Activated CD8-positive, alpha-beta memory T cell treated with anti-CD3 and anti-CD28 coated beads, Interleukin-2, amount 50 U/mL, for 24 hours (primary cell): Measurements from ENCODE around the gene PACSIN2.
"Not testable (repeated sequence)": the region's sequence is repeated elsewhere in the genome, so short reads cannot be mapped to it uniquely, and the experiment has no call there.

Experiments
- DNase-seq: peaks from one replicate; pipeline ENCODE4 v3.0.0-alpha.2; 2020; ENCODE audit errors: extremely low read depth

PACSIN2 gene

DNA sequence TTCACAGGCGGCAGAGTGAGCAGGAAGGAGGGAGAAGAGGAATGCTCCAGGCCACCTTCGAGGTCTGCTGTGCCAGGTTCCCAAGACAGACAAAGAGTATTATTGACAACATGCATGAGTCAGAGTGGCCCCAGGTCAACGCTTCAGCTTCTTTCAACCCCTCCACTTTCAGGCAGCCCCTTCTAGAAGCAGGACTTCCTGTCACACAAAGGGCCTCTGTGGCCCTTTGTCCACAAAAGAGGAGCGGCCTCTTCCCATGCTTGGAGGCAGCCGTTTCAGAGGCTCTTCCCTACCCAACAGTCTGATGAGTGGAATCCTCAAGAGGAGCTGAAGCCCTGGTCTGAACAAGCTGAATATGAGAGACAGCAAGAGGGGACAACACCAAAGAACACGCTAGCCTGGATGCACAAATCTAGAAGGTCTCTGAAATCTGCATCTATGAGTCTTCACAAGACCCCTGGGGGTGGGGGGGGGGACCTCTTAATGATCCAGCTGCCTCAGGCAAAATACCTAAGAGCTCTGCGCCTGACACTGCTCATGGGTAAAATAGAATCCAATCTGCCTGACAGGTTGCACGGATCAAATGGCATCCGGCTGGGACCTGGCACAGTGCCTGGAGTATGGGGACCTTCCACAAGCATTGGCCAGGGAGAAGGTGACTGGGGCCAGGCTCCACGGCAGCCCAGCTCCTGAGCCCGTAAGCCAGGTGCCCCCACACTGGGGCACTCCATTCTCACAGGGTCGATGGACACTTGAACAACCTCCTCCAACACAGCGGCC, 67.5 kb downstream of the PACSIN2 start:
- no peak for DNase-seq

DNA sequence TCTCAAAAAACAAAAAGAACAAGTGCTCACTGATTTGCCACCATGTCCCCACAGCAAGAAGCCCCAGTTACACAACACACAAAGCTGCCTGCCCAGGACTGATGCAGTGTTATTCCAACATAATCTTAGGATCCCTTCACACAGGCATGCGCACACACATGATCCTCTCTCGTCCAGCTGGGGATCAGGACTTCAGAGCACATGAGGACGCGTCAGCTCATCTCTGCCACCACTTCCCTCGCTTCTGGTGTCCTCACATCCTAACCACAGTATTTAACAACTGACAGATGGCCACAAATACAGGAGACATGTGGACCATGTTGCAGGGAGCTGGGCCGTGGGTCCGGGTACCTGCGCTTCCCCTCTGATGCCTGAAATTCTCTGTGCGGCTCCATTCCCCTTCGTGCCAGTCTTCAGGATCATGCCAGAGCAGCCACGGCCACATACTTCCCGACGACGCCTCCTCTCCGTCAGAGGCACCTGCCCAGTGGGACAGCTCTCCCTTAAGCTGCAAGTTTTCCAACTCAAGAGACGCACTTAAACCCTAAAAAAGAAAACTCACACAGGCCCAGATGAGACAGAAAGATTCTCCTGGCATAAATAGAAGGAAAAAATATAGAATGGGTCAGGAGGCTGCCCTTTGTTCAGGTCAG, 68.3 kb downstream of the PACSIN2 start:
- DNase-seq, result no peak

DNA sequence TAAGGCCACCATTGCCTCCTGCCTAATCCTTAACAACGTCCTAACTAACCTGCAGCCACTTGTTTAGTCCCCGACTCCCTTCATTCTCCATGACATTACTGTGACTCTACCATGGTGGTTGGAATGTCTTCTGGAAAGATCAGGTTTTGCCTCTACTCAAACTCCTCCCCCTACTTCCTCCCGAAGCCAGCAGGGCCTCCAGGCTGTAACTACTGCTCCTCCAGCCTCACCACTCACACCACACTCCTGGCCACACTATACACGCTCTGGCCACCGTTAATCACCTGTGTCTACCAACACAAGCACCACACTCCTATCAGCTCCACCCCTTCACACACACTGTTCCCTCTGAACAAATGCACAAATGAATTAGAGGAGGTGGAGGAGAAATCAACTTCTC, 69.2 kb downstream of the PACSIN2 start:
- DNase-seq, result no peak

DNA sequence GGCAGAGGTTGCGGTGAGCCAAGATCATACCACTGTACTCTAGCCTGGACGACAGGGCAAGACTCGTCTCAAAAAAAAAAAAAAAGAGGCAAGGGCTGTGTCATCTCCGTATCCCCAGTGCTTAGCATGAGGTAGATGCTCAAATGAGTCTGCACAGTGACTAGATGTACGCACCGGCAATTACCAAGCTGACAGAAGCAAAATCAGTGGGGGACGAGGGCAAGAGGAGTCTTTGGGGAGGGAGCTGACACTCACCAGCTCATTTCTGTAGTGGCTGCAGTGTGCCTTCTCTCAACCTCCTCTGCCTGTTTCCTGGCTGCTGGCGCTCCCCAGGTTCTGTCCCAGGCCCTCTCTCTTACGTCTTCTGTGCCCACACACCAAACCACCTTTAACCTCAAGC, 69.9 kb downstream of the PACSIN2 start:
- DNase-seq, result no peak

DNA sequence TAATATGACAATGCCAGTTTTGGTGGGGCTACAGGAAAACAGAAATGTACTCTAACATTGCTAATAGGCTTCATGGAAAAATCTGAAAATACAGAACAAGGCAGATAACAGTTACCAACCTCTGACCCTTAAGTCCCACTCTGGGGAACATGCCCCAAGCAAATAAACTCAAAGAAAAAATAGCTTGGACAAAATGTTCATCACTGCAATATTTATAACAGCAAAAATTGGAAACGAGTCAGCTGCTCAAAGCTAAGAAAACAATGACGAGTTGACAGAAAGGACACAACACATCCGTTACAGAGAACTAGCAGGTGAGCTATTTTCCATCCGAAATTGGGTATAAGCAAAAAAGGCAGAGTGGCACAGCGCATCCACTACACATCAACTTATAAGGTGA, 70.5 kb downstream of the PACSIN2 start:
- DNase-seq, result no peak

DNA sequence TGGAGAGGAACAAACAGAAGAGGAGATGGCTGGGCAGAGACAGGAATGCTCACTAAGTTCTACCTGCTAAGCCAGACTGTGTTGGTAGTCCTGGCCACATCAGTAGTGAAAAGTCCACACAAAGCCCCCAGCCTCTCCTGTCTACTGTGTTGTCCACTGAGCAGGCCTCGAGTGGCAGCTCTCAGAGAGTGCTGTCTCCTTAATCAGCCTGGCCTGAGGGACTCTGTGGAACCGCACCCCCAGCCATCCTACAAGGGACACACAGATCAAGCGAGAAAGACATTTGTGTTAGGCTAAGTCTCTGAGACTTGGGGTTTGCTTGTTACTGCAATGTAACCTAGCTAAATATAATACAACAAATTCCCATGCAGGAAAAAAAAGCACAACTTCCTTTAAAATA, 71.0 kb downstream of the PACSIN2 start:
- no peak for DNase-seq

DNA sequence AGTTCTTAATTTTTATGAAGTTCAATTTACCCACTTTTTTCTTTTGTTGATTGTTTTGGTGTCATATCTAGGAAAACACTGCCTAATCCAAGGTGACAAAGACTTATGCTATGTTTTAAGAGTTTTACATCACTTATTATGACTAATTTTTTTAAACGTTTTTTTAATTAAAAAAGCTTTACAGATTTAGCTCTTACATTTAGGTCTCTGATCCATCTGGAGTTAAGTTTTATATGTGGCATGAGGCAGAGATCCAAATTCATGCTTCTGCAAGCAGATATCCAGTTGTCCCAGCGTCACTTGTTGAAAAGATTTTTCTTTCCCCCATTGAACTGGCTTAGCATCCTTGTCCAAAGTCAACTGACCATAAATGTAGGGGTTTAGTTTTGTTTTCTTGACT, 72.6 kb downstream of the PACSIN2 start:
- no peak for DNase-seq

DNA sequence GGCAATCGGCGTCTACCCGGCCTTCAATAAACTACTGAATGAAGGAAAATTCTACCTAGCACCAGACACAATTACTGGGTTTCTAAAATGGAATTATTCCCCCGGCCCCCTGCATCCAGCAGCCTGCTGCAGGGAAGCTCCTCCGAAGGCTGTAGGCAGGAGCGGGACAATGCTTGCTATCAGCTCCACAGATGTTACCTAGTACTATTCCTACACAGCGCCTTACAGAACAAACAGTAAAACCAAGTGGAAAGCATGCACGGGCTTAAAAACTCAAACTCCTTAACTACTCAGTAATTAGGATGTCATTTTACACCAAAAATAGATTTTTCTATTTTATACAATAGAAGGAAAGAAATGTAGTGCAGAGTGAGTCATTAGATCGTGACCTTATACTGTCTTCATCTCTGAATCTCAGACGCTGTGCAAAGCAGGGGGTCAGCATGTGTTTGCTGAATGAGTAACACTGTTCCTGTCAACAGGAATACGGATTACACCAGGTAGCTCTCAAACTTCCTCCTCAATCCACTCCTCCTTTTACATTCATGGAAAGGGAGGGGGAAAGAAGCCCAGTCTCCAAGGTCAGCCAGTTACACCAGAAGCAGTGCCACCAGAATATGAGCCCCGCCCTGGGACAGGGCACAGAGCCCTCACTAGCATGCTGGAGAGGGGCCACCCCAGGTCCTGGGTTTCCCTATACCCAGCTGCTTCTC, 74.9 kb downstream of the PACSIN2 start:
- DNase-seq, result no peak

DNA sequence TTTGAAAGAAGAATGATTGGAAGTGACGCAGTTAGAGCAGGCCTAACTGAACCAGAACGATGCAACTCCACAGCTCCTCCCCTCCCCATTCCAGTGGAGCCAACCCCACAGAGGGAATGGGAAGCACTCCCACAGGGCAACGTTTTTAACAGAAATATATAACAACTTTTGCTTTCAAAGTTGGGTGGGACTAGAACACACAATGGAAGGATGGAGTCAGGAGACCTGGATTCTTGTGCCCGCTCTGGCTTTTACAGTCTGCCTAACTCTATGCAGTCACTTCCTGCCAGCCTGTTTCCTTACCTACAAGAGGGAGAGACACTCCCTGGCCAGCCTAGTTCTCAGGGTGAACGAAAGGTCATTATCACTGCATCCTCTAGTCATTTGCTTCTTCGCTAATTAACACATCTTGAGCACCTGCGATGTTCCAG, 75.5 kb downstream of the PACSIN2 start:
- no peak for DNase-seq

DNA sequence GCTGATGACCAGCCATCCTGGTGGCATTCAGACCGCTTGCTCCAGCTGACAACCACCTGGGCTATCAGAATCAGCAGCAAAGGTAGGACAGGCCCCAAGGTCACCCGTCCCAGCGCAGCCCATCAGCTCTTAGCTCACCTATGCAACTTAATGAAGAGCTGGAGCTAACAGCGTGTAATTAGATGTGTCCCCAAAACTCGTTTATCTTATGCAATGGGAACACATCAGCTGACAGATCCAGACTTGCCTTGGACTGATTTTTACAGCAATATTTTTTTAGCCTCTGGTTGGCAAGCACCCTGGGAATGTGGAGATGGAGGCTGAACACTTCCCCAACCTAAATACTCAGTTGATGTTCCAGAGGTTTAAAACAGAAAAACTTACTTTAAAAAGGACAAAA, 76.0 kb downstream of the PACSIN2 start:
- no peak for DNase-seq

DNA sequence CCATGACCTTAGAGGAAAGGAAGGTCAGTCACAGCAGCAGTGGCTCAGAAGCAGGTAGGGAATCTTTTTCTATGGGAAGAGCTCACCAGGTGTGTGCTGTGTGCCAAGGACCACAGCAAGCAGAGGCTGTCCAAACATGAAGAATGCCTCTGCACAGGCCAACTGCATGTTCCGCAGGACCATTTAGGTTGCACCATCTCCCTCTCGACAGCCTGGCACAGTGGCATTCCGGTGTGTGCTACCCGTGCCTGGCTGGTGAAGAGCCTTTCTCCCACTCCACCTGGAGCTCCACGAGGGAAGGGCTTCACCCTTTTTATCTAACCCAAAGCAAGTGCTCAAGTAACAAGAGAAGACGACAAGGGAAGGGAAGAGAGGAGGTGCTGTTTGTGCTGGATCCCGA, 76.5 kb downstream of the PACSIN2 start:
- DNase-seq, result no peak

DNA sequence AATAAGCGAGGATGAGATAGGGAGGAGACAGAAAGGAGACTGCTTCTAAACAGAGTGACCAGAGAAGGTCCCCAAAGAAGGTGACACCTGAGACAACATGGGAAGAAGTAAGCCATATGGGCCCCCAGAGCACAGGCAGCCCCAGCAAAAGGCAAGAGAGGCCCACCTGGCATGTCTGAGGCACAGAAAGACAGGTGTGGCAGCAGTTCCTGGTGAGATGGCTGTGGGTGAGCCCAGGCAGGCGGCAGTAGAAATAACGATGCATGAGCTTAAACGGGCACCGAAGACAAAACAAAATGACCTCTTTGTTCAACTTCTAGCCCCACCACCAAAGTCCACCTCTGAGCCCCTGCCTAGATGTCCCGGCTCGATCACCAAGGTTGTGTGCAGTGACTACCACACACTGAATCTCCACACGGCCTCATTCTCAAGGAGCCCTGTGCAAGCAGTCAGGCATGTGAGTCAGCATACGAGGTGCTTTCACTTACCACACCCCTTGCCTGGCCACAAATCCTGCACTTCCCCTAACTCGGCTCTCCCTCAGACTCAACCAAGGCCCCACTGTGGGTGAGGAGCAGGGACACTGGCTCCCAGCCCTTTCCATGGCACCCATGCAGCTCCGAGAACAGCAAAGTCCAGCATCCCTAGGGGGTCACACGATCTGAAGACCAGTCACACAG, 77.6 kb downstream of the PACSIN2 start:
- no peak for DNase-seq

DNA sequence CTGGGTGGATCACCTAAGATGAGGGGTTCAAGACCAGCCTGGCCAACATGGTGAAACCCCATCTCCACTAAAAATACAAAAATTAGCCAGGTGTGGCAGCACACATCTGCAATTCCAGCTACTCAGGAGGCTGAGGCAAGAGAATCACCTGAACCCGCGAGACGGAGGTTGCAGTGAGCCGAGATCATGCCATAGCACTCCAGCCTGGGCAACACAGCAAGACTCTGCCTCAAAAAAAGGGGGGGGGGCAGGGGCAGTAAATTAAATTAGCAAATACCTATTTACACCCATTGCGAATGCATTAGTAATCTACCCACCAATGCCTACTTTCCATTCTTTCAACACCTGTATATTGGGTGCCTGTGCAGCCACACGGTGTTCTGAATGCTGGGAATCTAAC, 78.3 kb downstream of the PACSIN2 start:
- not testable (repeated sequence) for DNase-seq

DNA sequence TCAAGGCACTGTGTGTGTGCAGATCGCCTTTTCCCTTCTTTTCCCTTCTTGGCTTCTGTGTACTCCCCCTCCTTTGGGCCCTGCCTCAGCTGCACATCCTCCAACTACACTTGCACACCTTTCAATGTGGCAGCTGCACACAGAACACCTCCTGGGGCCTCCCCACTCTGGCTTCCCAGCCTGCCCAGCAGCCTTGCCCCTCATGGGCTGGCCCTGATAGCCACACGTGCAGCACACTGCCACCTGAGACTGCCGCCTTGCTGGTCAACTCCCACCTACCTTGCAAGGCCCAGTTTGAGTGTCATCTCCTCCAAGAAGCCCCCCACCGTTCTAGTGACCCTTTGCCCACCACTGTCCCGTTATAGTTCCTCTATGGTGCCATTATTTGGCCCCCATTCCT, 80.6 kb downstream of the PACSIN2 start:
- DNase-seq, result no peak

DNA sequence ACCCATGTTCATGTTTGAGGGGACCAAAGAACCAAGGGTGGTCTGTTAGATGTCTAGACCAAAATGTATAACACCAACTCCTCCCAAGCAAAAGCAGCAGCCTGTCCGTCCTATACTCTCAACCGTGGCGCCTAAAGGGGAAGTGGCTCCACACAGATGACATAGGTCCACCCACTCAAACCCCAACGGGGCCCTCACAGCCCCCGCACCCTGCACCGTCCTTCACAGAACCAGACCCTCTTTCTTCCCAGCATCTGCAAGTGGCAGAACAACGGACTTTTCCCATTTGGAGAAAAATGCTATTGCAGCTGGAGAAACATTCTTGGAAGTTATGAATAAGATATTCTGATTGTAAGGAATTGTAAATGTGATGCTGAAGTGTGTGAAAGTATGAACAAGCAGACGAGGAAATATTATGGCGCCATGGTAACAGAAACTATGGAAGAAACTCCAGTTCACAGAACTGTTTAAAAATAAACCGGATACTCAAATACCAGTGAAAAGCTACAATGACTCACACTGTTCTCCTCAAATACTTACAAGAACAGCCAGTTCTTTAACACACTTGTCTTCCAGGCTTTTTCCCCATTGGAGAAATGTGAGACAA, 81.4 kb downstream of the PACSIN2 start:
- no peak for DNase-seq

DNA sequence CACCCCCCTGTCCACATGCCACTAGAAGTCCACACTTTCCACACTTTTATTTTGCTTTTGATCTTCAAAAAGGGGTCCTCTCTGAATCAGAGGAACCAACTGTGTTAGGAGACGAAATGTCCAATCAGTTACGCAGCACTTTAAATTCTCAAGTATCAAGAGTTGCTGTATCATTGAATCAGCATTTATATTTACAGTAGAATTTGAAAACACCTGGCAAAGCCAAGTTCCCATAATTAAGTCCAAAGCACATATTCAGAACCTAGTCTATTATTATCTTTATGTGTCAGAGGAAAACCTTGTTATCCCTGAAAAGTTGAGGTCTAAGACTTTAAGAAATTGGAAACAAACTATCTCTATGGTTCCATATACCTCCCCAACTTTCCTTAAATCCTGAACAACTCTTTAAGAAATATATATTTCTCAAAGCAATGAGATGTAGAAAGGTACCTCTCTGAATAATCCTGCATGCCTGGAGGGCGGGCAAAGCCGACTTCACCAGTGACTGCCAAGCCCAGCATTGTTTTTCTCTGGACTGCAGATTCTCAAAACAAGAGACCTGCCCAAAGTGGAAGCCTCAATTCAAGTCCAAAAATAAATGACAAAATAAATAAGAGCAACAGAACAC, 82.0 kb downstream of the PACSIN2 start:
- no peak for DNase-seq

DNA sequence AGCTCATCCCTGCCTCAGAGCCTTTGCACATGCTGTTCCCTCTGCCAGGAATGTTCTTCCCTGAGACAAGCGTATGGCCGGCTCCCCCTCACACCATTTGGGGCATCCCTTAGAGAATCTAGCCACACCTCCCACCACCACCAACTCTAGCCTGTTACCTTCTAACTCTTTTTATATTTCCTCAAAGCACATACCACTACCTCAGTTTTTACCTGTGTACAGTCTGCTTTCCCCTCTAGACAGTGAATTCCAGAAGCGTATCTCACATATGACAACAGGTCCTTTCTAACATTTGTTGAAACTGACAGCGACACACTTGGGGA, 82.8 kb downstream of the PACSIN2 start:
- no peak for DNase-seq

DNA sequence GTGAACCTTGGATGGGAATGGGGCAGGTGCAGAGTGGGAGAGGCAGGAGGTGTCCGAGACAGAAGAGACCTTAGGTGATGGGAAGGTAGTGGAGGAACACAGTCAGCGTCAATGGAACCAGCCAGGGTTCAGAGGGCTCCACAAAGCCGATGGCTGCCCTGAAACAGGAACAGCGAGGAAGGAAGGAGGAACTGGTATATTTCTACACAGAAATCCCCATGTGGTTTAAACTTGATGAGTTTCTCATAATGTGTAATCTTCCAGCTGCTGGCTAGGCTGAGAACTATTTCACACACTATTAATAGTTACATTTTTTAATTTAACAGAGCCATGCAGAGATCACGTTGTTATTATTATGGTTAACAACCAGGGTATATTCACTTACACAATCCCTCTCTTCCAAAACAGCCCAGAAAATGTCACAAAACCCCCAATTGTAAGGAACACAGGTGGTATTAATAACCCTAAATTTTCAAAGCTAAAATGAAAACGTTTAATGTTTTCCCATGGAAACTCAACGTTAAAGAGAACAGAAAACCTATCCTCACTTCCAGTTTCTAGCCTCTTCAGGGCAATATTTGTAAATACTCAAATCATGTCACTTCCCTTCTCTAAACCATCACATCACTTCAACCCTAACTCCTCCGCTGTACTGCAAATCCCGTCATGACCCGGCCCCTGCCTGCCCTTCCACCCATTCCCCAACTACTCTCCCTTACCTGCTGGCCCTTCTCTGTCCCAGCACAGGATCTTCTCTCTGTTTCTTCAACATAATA, 83.3 kb downstream of the PACSIN2 start:
- DNase-seq, result no peak

DNA sequence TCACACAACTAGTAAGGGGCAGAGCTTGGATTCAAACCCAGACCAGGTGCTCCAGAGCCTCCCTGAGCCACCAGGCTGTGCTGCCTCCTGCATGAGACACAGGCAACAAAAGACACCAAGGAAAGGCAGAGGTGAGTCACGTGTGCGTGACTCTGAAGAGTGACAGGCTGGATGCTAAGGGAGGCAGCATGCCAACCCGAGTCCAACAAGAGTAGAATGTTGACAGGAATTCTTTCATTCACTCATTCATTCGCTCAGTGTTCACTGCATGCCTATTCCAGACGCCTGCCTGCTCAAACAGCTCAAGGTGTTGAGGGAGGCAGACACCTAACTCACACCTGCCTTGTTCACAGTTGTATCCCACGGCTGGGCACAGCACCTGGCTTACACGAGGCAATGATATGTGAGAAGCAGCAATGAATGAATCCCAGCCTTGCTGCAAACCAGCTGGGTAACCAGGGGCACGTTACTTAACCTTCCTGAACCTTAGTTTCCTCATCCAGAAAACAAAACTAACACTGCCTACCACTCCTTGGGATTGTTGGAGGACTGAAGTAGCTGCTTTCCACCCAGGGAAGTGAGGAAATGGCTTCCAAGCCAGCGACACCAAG, 84.0 kb downstream of the PACSIN2 start:
- no peak for DNase-seq

DNA sequence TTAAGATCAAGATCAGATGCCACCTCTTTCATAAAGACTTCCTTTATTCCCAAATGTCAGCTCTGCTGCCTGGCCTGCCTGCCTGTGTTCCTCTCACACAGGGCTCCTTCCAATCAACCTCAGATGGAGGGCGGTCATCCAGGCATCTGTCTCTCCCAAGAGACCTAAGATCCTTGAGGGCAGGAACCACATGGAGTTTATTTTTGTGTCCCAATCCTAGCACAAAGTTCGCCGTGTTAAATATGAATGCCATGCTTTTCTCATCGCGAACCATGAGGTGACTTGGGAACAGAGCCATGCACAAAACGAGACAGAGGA, 85.2 kb downstream of the PACSIN2 start:
- DNase-seq, result no peak
